ENCODE measurements around the gene ACTN2.

- TF ChIP-seq CTCF (conservative IDR thresholded peaks at IDR 0.05; ENCODE audit: low read length) (no peak), EZH2phosphoT487 (IDR thresholded peaks at IDR 0.05; ENCODE audit: borderline replicate concordance) (no peak)
These were observed 123.7 kb downstream of the ACTN2 start for GRCh38 chr1:236810018-236810417.

Data from Loucy (cell line).